HG03565 (cell line): ENCODE results near the gene LAMC3.

Experiments
- ATAC-seq: cut with Tn5 transposase; IDR thresholded peaks from one replicate; pipeline ENCODE4 v1.9.1; 2021; ENCODE audit warnings: mild to moderate bottlenecking, moderate library complexity; ENCODE audit not compliant: unreplicated experiment

LAMC3 gene

DNA sequence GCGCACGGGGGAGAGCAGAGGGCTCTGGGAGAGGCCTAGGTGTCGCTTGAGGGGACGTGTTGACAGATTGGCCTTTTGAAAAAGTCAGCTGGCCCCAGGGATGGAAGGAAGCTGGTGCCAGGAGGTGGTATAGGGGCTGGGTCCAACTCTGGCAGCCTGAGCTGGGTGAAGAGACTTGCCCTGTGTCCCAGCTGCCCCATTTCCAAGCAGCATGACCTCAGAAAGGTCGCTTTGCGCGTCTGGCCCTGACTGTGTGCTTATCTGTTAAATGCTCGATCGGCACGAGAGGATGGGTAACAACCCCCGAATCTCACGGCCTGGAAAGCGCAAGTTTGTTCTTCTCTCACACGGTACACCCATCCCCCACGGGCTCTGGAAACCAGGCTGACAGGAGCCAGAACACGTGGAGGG, 31.2 kb upstream of the LAMC3 start:
- no peak for ATAC-seq

- ATAC-seq: no peak
These were observed 29.2 kb upstream of the LAMC3 start for GRCh38 chr9:130979591-130980385.

DNA sequence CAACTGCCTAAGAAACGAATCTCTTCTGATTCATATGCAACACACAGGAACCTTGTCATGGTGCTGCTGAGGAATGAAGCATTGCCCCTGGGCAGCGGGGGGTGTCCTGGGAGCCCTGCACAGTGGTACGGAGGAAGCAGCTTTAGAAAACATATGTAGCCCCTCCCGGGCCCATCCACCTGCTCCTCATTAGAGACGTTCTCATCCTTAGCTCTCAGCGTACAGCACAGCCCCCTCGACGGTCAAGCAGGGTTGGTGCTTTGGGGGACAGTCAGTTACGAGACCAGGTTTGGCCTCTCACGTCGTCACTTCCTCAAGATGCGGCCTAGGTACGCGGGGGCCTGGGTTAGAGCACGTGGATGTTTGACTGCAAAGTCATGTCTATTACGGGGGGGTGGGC, 28.4 kb upstream of the LAMC3 start:
- no peak for ATAC-seq

DNA sequence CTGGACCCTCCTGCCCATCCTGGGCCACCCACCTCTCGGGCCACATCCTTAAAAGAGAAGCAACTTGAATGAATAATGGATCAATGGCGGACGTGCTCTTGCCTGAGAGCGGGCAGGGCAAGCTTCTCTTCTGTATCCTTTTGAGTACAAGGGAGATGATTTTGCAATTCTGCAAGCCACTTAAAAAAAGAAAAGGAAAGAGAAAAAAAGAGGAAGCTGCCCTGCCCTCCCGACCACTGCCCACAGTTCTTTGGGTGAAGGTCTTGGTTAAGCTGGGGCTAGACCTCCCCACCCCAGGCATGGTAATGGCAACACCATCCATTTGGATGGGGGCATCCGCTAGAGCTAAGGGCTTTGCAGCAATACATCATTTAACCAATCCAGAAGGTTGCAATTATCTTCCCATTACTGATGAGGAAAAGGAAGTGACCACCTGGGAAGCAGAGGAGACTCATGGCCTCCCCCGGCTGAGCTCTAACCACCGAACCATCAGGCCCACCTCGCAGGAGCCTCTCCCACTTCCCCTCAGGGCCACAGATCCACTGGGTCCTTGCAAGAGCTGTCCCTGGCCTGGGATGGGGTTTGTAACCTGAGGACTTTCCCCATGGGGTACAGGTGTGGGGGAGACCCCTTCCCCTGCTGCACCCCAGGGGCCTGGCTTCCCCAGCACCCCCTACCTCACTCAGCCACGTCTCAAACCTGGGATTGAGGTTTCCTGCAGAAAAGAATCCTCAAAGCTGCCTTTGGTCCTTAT, 27.8 kb upstream of the LAMC3 start:
- no peak for ATAC-seq

GRCh38 chr9:130981756-130982137, 27.2 kb upstream of the LAMC3 start:
- no peak for ATAC-seq

GRCh38 chr9:130982636-130983358, 26.2 kb upstream of the LAMC3 start:
- no peak for ATAC-seq

- ATAC-seq: no peak
These were observed 25.7 kb upstream of the LAMC3 start for GRCh38 chr9:130983359-130983670.

DNA sequence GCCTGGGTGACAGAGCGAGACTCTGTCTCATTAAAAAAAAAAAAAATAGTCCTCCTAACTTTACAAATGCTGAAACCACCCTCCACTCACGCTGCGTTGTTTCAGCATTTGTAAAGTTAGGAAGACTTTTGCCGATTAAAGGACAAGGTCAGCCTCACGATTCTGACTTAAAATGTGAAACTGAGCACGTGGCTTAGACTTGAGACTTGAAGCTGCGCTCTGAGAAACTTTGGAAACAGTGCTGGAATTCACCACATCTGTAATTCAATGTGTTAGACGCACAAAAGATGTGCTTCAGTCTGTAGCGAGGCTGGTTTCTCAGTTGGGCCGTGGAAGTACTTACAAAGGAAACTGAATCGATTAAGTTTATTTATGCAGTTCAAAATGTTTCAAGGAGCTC, 25.0 kb upstream of the LAMC3 start:
- no peak for ATAC-seq

DNA sequence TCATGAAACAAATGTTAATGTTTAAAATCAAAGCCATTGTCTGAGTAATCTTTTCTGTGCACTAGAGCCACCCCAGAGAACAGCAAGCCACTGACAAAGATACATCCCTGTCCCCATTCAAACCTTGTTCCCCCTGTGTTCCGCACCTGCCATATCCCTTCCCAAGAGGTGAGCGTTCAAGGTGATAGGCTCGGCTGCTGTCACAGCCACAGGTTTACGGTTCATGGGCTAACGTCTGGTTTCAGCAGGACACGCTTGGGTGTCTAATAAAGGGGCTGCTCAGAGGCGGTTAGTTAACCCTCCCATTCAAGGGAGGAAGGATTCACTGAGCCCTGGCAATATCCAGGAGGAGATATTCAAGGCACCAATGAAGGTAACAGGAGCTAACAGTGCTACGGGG, 24.5 kb upstream of the LAMC3 start:
- ATAC-seq: no peak

GRCh38 chr9:130985029-130985428, 23.9 kb upstream of the LAMC3 start:
- no peak for ATAC-seq

GRCh38 chr9:130985606-130986162, 23.3 kb upstream of the LAMC3 start:
- ATAC-seq: no peak

DNA sequence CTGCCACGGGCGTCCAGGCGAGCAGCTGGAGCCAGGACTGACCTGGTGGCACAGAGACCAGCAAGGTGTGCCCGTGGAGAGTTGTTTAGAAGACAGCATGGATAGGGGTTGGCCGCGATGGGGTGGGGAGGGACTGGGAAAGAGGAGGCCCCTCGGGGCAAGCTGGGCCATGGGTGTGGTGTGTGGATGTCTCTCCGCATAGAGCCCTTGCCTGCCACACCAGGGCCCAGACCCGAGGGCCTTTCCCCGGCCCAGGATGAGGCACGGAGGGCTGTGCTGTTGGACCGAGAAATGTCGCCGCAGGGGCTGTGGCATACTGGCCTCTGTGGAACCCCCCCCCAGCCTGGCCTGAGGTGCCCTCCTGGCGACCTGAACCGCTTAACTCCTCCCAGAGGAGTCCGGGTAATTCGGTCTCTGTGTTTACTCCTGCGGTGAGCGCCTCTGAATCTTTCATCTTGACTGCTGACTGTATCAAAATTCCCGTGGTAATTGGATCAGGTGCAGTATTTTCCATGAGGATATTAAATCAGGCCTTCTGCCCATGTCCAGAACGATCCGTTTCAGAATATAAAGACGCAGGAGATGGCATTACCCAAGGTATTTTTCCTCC, 22.5 kb upstream of the LAMC3 start:
- no peak for ATAC-seq

- ATAC-seq: no peak
These were observed 21.9 kb upstream of the LAMC3 start for GRCh38 chr9:130987054-130987453.

GRCh38 chr9:130987738-130988399, 21.1 kb upstream of the LAMC3 start:
- ATAC-seq: no peak

- no peak for ATAC-seq
These were observed 20.6 kb upstream of the LAMC3 start for GRCh38 chr9:130988400-130988747.

DNA sequence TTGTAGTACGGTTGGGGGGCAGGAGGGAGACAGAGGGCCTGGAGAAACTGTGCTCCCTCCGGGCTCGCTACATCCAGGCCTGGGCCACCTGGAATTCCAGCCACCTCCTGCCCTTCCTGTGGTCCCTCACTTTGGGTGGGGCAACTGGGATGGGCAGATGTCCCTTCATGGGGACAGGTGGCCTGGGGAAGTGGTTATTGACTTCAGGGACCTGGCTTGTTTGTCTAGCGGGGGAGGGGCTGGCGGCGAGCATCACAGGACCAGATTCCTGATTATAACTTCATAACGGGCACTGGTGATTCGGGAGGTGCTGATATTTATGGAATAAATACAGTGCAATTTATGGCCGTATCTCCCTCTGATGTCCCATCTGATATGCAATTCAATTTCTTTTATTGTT, 20.1 kb upstream of the LAMC3 start:
- no peak for ATAC-seq

GRCh38 chr9:130989391-130989790, 19.6 kb upstream of the LAMC3 start:
- no peak for ATAC-seq

GRCh38 chr9:130989891-130990290, 19.1 kb upstream of the LAMC3 start:
- ATAC-seq: no peak

DNA sequence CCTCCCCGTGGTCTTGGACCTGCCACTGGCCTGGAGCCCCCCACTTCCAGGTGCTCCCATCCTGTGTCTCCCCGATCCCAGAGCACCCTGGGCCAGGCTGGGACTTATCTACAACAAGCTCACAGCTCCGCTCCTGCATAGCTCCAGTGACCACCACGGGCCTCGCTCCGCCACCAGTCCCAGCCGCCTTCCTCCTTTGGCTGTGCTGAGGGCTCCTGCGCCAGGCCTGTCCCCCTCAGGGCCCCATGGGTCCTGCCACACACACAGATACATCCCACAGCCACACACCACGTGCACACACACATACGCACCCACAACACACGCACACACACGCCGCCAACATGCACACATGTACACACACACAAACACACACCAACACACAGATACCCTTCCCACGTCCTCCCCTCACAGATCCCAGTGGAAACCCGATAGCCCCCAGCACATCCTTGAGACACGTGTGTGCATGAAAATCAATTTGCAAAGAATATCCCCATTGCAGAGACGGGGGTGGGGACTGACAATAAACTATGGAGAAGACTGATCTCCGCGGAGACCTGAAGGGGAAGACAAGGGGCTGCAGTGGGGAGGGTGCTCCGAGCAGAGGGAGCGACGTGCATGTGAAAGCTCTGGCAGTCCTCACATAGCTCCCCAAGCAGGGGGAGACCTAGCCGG, 18.5 kb upstream of the LAMC3 start:
- no peak for ATAC-seq
